ENCODE measurements around the gene MACROD2. TPM values are rescaled to one million over a fixed set of nuclear protein-coding genes. Genes with fewer than 3 reads are reported as not detected.
"Not testable (repeated sequence)": the region's sequence is repeated elsewhere in the genome, so short reads cannot be mapped to it uniquely, and the experiment has no call there.

Gene MACROD2
- total RNA-seq, 1 experiment from 2014 or later = not detected

DNA sequence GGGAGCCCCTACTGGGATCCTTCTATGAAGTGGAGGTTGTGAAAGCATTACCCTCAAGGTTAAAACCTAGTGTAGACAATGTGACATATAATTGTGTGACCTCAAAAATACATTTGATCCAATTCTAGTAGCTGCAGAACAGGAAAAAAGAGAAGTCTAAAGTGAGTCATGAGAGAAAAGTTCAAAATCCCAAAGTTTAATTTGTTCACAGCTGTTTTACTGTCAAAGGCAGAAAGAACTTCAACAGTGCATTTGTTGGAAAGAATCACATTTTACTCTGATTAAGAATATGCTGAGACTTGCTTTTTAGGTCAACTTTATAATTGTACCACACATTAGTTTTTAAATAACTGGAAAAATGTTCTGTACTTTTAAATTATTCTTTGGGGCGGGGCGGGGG lies 1369.5 kb downstream of the MACROD2 start:
- in situ Hi-C loops (cut with HindIII; ENCODE audit: low sequenced_read_pairs) = no loop called here
- no peak for DNase-seq (ENCODE audit: low spot score)

DNA sequence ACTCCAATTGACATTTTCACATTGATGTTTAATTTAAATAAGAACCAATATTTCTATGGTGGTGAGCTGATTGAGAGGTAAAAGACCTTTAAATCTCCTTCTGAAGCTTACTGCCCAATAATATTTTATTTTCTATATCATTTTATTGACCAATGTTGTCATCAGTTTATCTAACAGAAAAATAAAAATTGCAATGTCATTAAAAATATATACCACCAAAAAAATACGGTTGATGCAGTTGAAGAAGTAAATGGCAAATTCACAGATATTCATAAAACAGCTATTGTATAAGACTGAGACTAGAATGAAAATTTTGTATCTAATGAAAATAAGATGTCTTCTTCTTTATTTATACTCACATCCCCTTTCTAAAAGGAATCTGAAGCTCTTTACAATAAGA lies 1375.1 kb downstream of the MACROD2 start:
- in situ Hi-C loops (cut with HindIII; ENCODE audit: low sequenced_read_pairs) = no loop called here

DNA sequence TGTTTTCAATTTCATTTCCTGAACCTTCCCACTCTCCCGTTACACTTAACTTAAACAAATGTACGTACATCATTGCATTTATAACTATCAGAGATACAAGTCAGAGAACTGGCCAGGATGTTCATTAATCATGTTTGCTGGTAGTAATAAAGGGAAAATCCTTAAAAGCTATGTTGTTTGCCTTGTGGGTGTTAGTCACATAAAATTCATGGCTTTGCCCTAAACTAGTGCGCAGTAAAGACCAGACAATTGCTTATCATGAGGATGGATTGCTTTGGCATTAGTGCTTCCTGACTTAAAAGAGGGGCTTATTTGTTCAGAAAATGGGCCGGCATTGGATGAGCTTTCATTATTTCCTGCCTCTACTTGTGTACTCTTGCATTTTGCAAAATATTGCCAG lies 1379.4 kb downstream of the MACROD2 start:
- DNase-seq (ENCODE audit: low spot score) = no peak
- in situ Hi-C loops (cut with HindIII; ENCODE audit: low sequenced_read_pairs) = no loop called here

More for the DNA sequence above, 1375.1 kb downstream of the MACROD2 start:
- no peak for DNase-seq (ENCODE audit: low spot score)

DNA sequence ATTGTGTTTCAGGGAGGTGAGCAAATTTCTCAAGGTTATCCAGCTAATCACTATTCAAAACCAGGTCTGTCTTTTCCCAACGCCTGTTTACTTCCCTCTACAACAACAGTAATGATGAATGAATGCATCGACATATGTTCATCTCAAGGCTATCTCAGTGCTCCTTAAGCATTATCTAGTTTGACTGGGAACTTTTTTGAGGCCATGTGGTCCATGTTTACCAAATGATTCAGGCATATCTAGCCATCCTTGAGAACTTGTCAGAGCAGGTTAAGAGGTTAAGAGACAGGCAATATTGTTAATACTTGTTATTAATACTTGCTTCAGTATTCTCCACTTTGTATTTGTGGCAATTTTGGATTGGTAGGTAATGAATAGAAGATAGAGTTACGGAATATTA lies 1380.5 kb downstream of the MACROD2 start:
- DNase-seq (ENCODE audit: low spot score) = no peak

DNA sequence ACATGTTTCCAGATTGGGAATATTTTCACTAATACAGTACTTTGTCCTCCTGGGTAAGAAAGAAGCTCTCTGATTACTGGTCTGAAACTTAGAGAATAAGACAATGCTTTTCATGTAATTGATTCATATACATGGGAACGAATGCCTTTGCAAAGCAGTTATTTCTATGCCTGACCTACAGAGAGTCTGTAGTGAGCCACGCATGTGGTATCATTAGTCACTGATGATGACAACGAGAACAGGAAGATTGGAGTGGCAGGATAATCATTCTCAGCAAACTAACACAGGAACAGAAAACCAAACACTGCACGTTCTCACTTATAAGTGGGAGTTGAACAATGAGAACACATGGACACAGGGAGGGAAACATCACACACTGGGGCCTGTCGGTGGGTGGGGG lies 1382.3 kb downstream of the MACROD2 start:
- in situ Hi-C loops (cut with HindIII; ENCODE audit: low sequenced_read_pairs); DNase-seq (ENCODE audit: low spot score): not testable (repeated sequence)

More for the DNA sequence above, 1380.5 kb downstream of the MACROD2 start:
- in situ Hi-C loops (cut with HindIII; ENCODE audit: low sequenced_read_pairs) = no loop called here

DNA sequence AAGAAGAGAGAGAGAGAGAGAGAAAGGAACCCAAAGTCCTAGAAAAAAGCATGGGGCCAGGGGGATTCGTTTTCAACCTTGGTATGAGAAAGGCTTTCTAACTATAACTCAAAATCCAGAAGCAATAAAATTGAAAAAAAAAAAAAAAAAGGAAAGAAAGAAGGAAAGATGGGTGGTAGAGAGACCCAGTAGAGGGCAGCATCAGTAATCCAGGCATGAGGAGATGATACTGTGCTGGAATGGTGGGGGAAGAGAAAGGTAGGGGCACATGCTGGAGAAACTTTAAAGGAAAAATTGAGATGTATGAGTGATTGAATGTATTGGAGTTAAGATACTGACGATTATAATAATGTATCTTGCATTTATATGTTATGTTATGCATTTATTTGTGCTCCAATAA lies 1382.8 kb downstream of the MACROD2 start:
- in situ Hi-C loops (cut with HindIII; ENCODE audit: low sequenced_read_pairs) = no loop called here
- DNase-seq (ENCODE audit: low spot score) = no peak

DNA sequence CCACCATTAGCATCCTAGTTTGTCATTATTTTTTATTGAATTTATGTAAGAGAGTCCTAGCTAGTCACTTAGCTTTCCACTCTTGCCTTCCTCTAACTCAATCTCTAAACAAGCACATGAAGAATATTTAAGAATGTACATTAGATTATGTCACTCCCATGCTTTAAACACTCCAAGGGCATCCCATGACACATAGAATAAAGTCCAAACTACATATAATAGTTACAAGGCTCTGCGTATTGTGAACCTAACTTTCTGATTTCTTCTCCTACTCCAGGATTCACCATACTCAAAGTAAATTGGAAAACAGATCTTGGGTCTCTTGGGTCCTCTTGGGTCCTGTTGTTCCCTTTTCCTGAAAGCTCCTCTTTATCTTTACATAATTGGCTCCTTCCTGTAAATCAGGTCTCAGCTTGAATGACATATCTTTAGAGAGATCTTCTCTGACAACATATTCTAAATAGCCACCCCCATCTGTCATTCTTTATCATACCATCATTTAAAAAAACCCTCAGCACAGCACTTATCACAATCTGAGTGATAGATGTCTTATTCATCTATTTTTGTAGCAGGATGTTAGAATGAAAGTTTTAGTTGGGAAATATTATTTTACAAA lies 1384.5 kb downstream of the MACROD2 start:
- in situ Hi-C loops (cut with HindIII; ENCODE audit: low sequenced_read_pairs) = no loop called here
- DNase-seq (ENCODE audit: low spot score) = no peak

DNA sequence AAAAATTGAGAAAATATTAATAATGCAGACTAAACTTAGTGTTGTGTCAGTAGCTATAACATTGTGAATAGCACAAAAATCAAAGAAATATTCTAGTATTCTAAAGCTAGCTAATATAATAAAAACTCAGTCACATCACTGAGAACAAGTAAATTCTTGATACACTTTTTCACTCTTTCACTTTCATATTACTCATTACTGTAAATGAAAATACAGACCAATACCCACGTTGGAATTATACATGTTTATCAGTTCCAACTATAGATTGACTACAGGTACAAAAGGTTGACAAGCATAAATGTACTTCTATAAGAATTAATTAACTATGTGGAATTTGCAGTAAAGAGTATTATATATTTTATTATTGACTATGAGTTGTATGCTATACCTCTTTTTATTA lies 1385.5 kb downstream of the MACROD2 start:
- in situ Hi-C loops (cut with HindIII; ENCODE audit: low sequenced_read_pairs) = no loop called here

DNA sequence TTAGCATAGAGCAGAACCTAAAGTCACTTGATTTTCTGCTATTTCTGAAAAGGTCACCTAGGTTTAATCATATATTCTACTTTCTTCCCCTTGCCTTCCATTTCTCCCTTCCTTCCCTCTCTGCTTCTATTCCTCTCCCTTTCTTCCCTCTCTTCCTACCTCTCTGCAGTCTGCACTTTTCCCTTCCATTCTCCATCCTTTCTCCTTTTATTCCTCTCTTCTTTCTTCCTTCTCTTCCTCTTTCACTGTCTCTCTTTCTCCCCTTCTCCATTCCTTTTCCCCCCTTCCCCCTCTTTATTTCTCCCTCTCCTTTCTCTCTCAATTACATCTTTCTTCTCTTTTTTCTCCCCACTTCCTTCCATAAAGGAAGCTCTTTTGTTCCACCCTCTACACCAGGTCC lies 1391.9 kb downstream of the MACROD2 start:
- in situ Hi-C loops (cut with HindIII; ENCODE audit: low sequenced_read_pairs) = no loop called here
- DNase-seq (ENCODE audit: low spot score) = no peak

More for the DNA sequence above, 1385.5 kb downstream of the MACROD2 start:
- DNase-seq (ENCODE audit: low spot score) = no peak

DNA sequence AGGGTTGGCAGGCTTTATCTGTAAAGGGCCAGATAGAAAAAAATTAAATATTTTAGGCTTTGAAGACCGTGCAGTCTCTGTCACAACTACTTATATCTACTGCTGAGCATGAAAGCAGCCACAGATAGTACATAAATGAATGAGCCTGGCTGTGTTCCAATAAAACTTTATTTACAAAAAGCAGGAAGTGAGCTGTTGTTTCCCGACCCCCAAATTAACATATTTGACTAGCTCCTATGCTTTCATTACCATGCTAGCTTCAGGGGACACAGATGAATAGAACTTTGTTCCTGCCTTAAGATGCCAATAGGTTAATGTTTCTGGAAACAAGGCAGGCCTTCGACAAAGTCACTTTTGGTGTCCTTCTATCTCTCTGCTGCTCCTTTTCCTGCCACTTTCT lies 1400.1 kb downstream of the MACROD2 start:
- in situ Hi-C loops (cut with HindIII; ENCODE audit: low sequenced_read_pairs) = no loop called here

DNA sequence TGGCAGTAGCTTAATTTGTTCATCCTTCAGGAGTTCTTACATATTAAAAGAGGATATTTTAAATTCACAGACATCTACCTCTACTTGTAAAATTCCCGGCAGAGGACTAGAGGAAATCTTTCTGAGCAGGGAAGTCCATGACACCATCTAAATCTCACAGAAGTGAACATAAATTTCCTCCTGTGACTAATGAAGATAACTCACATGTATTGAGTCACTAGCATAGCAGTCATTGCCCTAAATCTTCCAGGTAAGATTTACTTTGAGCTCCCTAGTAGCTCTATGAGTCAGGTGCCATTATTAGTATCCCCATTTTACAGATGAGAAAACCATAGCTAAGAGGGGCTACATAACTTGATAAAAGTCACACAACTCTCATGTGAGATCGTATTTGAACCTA lies 1400.7 kb downstream of the MACROD2 start:
- in situ Hi-C loops (cut with HindIII; ENCODE audit: low sequenced_read_pairs) = no loop called here
- no peak for DNase-seq (ENCODE audit: low spot score)

More for the DNA sequence above, 1400.1 kb downstream of the MACROD2 start:
- no peak for DNase-seq (ENCODE audit: low spot score)

DNA sequence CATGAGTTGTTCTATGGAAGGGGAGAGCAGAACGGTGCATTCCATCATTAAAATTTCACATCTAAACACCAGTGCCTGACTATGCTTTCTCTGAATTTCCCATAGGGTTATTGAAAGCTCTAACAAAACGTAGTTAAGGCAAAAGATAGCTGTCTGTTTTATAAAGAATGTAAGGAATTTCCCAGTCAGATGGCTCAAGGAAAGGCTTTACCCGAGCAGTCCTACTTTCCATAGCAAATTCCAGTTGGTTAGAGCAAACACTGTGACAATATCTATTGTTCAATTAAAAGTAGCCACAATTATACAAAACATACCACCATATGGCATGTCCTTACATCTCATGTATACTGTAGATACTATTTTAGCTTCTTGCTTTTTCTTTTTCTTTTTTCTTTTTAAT lies 1401.6 kb downstream of the MACROD2 start:
- DNase-seq (ENCODE audit: low spot score) = no peak

DNA sequence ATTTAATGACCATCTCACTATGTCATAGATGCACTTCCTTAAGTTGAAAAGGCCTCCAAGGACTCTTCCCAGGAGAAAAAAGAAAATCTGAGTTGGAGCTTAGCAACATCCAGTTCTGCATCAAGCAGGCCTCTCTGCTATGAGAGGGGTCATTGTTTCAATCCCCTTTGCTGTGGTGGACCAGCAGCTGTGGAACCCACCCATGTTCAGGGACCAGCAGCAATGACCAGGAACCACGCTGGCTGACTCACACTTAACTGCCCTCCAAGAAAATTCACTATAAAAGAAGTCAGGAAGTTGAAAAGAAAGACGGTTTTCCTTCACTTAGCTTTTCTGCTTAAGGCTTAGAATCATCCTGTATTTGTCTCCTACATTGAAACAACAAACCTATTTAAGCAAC lies 1404.5 kb downstream of the MACROD2 start:
- no peak for DNase-seq (ENCODE audit: low spot score)
- in situ Hi-C loops (cut with HindIII; ENCODE audit: low sequenced_read_pairs) = no loop called here

More for the DNA sequence above, 1401.6 kb downstream of the MACROD2 start:
- in situ Hi-C loops (cut with HindIII; ENCODE audit: low sequenced_read_pairs) = no loop called here

DNA sequence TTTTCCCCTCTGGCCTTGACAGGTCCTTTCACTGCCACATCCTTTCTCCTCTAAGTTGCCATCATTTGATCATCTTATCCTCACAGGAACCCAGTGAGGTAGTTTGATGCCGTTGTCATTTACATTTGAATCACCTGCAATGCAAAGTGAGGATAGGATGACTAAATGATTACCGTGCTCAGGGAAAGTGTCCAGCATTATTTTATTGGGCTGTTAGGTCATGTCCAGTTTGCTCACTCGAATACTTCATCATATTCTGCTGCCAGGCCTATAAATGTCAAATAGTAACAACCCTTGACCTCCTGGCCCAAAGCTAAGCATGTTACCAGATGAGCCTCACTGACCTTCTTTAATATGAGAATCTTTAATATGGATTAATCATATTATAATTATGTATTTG lies 1410.8 kb downstream of the MACROD2 start:
- DNase-seq (ENCODE audit: low spot score) = no peak
- in situ Hi-C loops (cut with HindIII; ENCODE audit: low sequenced_read_pairs) = no loop called here

DNA sequence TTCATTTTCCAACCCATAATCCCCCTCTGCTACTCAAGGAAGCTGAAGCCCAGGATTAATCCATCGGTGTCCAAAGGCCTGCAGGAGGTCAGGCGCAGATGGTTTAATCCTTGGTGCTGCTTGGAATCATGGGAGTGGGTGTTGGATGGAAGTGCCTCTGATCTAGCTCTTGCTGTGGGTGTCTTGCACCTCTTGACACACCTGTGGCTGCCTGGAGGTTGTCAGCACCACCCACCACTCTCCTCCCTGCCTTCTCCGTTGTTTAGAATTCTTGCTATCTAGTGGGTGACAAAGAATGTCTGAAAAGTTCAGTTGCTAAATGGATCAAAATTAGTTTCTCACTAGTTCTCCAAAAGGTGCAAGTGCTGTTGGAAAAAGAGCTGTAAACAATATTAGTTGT lies 1416.5 kb downstream of the MACROD2 start:
- in situ Hi-C loops (cut with HindIII; ENCODE audit: low sequenced_read_pairs) = no loop called here
- DNase-seq (ENCODE audit: low spot score) = no peak

DNA sequence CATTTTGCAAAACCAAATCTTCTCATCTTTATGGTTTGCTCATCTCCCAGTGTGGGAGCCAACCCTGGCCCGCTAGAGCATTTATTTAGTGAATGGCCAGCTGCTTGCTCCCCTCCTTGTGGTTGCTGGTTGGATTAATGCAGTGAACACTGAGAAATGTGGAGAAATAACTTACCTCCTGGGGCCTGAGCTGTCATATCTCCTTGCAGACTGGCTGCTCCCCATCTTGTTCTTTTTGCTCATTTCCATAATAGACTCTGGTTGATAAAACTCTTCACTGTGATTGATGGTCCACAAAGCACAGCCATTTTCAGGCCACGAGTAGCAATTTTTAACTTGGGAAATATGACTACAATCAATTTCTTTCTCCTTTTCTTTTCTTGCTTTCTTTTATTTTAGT lies 1420.6 kb downstream of the MACROD2 start:
- in situ Hi-C loops (cut with HindIII; ENCODE audit: low sequenced_read_pairs) = no loop called here
- no peak for DNase-seq (ENCODE audit: low spot score)

DNA sequence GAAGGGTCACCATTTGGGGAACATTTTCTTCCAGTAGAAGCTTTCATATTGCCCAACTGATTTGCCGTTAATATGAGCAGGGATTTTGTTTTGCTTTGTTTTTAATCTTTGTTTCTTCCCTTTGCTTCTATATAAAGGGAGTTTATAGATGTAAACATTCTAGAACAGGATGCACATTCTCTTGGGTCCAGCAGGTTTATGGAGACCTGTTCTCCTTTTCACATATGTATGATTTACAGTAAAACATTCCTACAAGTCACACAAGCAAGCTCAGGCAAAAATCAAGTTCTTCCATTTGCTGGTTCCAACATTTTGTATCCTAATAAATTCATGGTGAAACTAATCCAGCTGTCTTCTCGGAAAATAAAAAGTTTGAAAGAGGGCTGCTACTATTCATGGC lies 1424.5 kb downstream of the MACROD2 start:
- in situ Hi-C loops (cut with HindIII; ENCODE audit: low sequenced_read_pairs) = no loop called here

DNA sequence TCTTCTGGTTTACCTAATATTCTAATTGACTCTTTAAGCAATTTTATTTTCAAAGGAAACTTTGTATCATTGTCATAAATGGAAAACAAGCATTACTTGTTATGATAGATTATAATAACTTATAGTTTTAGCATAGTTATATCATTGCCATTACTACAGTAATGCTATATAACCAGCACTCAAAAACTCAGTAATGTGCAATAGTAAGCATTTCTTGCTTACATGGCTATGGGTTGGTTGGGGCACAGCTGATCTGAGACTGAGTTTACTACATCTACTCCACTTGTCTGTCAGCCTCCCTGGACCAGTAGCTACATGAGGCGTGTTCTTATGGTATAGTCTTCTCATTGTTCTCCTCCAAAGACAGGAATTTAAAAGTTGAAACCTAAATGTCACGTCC lies 1427.7 kb downstream of the MACROD2 start:
- no peak for DNase-seq (ENCODE audit: low spot score)
- in situ Hi-C loops (cut with HindIII; ENCODE audit: low sequenced_read_pairs) = no loop called here

More for the DNA sequence above, 1424.5 kb downstream of the MACROD2 start:
- DNase-seq (ENCODE audit: low spot score) = no peak

DNA sequence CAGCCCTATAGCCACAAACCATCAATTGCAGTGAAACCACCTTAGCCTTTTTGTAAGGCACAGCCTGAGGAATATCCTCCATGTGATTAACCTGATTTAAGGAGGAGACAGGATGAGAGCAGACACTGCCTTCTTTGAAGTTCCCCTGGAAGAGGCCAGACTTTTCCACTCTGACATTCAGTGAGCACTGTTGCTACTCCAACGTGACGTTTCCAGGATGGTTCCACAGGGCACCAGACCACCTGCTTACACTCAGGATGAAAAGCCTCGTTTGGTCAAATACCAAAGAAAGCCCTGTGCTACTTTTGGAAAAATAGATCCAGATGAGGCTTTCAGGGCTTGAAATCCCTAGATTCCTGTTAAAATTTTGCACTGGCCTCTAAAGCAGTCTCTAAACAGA lies 1444.2 kb downstream of the MACROD2 start:
- in situ Hi-C loops (cut with HindIII; ENCODE audit: low sequenced_read_pairs) = no loop called here
- peak; percentile 20 for DNase-seq (ENCODE audit: low spot score)

DNA sequence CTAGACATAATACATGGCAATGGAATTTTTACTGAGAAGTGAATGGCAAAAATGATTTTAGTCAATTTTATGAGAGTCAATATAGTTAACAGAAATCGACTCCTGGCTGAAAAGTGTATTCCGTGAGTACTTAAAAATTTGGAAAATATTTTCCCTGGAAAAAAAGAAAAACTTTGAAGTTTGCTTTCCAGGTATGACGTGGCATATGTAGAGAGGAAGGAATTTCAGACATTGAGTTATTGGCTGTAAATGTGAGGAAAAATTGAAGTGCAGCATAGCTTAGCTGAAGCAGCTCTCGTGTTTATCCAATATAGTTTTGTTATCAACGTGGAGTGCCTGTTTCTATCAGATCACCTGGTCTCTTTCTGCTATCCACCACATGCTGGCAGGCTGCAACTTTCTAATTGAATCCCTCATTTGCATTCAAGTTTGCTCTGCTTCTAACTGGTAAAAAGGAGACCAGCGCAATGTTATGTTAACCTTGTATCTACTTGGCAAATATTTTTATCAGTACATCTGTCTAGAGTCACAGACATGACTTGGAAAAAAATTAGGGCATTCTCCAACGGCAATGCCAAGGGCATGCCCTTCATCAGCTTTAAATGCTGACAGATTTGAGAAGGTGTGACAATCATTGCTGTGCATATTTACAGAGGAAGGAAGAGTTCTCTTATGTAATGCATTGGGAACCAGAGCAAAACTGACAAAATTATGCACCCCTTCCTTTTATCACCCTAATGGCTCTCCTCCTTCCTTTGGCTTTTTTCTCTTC lies 1444.9 kb downstream of the MACROD2 start:
- peak; percentile 26 for DNase-seq (ENCODE audit: low spot score)
- in situ Hi-C loops (cut with HindIII; ENCODE audit: low sequenced_read_pairs) = no loop called here

Measured in G401 (cell line).